ENCODE data around the gene SLC39A11.

GRCh38 chr17:73101031-73101430, 8.5 kb upstream of the SLC39A11 start:
- TF ChIP-seq CTCF (IDR thresholded peaks at IDR 0.05), result no peak
- no peak for TF ChIP-seq POLR2A (IDR thresholded peaks at IDR 0.05)
